GM23248 (cell line): ENCODE data around the gene PHACTR3.

ENCODE experiments used
- EZH2 ChIP-seq: fragments of 200-600 bp; sonication (generic); IDR thresholded peaks from 2 replicates; pipeline ENCODE4 v1.6.1; 2018; ENCODE audit warnings: antibody characterized with exemption, mild to moderate bottlenecking; ENCODE audit not compliant: insufficient read depth, poor library complexity, severe bottlenecking
- EZH2phosphoT487 ChIP-seq: fragments of 200-600 bp; sonication (generic); IDR thresholded peaks from 2 replicates; pipeline ENCODE4 v1.6.1; 2018; ENCODE audit warnings: antibody characterized with exemption, moderate library complexity, mild to moderate bottlenecking, low read depth; ENCODE audit not compliant: insufficient read depth

GRCh38 chr20:59765599-59766177 is 161.3 kb downstream of the PHACTR3 start:
- no peak for TF ChIP-seq EZH2
- no peak for TF ChIP-seq EZH2phosphoT487
